22Rv1 (cell line): Measurements from ENCODE around the gene C16orf78.

Source experiments
- ZFX ChIP-seq: fragments of 450-650 bp; IDR thresholded peaks from 2 replicates; pipeline ENCODE4 v1.6.1; 2017; ENCODE audit warnings: antibody characterized with exemption, borderline replicate concordance
- TF ChIP-seq, protein P1 (sequence below): fragments of 450-650 bp; IDR thresholded peaks from 2 replicates; pipeline ENCODE4 v1.5.1; 2017; ENCODE audit warnings: mild to moderate bottlenecking

DNA sequence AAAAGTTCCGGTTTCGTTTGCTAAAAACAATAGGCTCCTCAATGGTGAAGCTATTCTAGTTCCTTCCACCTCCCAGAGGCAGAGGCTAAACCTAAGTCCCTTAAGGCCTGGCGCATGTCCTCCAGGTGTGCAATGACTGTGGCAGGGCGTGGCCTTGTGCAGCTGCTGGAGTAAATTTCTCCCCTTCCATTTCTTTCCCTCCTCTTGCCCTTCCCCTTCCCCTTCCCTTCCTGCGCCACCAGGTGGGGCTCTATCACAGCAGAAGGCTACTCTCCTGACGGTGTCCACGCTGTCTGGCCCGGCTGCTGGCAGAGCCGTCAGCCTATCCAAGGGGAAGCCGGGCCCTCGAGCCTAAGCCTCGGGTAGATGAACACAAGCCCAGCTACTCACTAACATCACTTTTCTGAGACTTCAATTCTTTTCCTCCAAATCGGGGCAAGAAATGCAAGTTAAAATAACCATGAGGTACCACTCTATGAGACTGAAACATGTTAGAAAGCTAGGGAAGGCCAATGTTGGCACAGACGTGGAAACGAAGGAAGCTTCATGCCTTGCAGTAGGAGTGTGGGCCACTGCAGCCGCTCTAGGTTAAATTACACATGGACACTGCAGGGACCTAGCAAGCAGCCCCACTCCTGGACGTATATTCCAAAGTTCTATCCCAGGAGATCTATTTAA is 34.4 kb downstream of the C16orf78 start:
- TF ChIP-seq, protein P1, sequence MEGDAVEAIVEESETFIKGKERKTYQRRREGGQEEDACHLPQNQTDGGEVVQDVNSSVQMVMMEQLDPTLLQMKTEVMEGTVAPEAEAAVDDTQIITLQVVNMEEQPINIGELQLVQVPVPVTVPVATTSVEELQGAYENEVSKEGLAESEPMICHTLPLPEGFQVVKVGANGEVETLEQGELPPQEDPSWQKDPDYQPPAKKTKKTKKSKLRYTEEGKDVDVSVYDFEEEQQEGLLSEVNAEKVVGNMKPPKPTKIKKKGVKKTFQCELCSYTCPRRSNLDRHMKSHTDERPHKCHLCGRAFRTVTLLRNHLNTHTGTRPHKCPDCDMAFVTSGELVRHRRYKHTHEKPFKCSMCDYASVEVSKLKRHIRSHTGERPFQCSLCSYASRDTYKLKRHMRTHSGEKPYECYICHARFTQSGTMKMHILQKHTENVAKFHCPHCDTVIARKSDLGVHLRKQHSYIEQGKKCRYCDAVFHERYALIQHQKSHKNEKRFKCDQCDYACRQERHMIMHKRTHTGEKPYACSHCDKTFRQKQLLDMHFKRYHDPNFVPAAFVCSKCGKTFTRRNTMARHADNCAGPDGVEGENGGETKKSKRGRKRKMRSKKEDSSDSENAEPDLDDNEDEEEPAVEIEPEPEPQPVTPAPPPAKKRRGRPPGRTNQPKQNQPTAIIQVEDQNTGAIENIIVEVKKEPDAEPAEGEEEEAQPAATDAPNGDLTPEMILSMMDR: peak; percentile 85
- no peak for TF ChIP-seq ZFX
